ENCODE results near the gene PROKR1.
"Not testable (repeated sequence)": the region's sequence is repeated elsewhere in the genome, so short reads cannot be mapped to it uniquely, and the experiment has no call there.

PROKR1 gene

GRCh38 chr2:68659081-68659480 lies 15.7 kb downstream of the PROKR1 start:
- no peak for DNase-seq

- no peak for DNase-seq
Measured at GRCh38 chr2:68660658-68661057, 17.3 kb downstream of the PROKR1 start.

GRCh38 chr2:68662466-68662865 lies 19.1 kb downstream of the PROKR1 start:
- DNase-seq = no peak

- no peak for DNase-seq
Measured at GRCh38 chr2:68663371-68664156, 20.2 kb downstream of the PROKR1 start.

- DNase-seq = no peak
Measured at GRCh38 chr2:68667371-68667770, 24.0 kb downstream of the PROKR1 start.

GRCh38 chr2:68669651-68670050 lies 26.3 kb downstream of the PROKR1 start:
- DNase-seq = no peak

- no peak for DNase-seq
Measured at GRCh38 chr2:68671961-68672360, 28.6 kb downstream of the PROKR1 start.

- no peak for DNase-seq
Measured at GRCh38 chr2:68673631-68674030, 30.3 kb downstream of the PROKR1 start.

GRCh38 chr2:68675470-68675869 lies 32.1 kb downstream of the PROKR1 start:
- no peak for DNase-seq

GRCh38 chr2:68677837-68678236 lies 34.5 kb downstream of the PROKR1 start:
- DNase-seq = not testable (repeated sequence)

GRCh38 chr2:68679166-68679916 lies 36.0 kb downstream of the PROKR1 start:
- not testable (repeated sequence) for DNase-seq

GRCh38 chr2:68679917-68680267 lies 36.5 kb downstream of the PROKR1 start:
- not testable (repeated sequence) for DNase-seq

GRCh38 chr2:68684197-68684596 lies 40.8 kb downstream of the PROKR1 start:
- no peak for DNase-seq

- no peak for DNase-seq
Measured at GRCh38 chr2:68686178-68686577, 42.8 kb downstream of the PROKR1 start.

- no peak for DNase-seq
Measured at GRCh38 chr2:68687018-68687417, 43.6 kb downstream of the PROKR1 start.

- no peak for DNase-seq
Measured at GRCh38 chr2:68689553-68690537, 46.5 kb downstream of the PROKR1 start.

- no peak for DNase-seq
Measured at GRCh38 chr2:68690851-68691250, 47.5 kb downstream of the PROKR1 start.

- DNase-seq = no peak
Measured at GRCh38 chr2:68692511-68692910, 49.1 kb downstream of the PROKR1 start.

GRCh38 chr2:68693951-68694350 lies 50.6 kb downstream of the PROKR1 start:
- DNase-seq = no peak

GRCh38 chr2:68695971-68696370 lies 52.6 kb downstream of the PROKR1 start:
- DNase-seq = no peak

- DNase-seq = no peak
Measured at GRCh38 chr2:68696554-68696953, 53.2 kb downstream of the PROKR1 start.

- no peak for DNase-seq
Measured at GRCh38 chr2:68698567-68699377, 55.4 kb downstream of the PROKR1 start.

Data from NCI-H226 (cell line).